Measurements from ENCODE around the gene PGAP1.

The PGAP1 gene

GRCh38 chr2:196884368-196884767 lies 42.1 kb downstream of the PGAP1 start:
- DNase-seq = no peak

- DNase-seq = no peak
These were observed 50.1 kb downstream of the PGAP1 start for GRCh38 chr2:196876364-196876763.

DNA sequence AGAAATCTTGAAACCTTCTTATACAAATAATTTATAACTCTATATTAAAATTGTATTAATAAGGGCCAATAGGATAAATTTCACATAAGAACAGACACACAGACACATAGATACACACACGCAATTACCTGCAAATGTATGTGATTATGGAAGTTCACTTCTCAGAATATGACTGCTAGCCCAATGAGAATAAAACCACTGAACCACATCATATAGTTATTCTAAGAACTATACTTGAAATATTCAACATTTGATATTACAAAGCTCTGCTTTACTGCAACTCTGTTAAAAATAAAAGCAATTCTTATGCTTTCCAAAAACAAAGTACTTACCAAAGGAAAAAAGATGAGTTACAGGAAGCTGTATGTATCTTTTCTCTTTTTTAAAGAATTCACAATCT lies 51.1 kb downstream of the PGAP1 start:
- DNase-seq = no peak

- no peak for DNase-seq
These were observed 53.0 kb downstream of the PGAP1 start for GRCh38 chr2:196873511-196873910.

DNA sequence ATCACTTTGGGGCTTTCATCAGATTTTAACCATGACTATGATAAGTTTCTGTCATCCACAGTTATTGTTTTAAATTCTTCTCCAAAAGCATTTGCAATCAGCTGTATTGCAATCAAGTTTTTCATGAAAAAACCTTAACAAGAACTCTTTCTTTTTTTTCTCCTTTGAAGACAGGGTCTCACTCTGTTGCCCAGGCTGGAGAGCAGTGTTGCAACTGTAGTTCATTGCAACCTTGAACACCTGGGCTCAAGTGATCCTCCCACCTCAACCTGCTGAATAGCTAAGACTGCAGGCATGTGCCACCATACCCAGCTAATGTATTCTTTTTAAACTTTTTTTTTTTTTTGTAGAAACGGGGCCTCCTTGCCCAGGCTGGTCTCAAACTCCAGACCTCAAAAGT lies 71.9 kb downstream of the PGAP1 start:
- DNase-seq = no peak

DNA sequence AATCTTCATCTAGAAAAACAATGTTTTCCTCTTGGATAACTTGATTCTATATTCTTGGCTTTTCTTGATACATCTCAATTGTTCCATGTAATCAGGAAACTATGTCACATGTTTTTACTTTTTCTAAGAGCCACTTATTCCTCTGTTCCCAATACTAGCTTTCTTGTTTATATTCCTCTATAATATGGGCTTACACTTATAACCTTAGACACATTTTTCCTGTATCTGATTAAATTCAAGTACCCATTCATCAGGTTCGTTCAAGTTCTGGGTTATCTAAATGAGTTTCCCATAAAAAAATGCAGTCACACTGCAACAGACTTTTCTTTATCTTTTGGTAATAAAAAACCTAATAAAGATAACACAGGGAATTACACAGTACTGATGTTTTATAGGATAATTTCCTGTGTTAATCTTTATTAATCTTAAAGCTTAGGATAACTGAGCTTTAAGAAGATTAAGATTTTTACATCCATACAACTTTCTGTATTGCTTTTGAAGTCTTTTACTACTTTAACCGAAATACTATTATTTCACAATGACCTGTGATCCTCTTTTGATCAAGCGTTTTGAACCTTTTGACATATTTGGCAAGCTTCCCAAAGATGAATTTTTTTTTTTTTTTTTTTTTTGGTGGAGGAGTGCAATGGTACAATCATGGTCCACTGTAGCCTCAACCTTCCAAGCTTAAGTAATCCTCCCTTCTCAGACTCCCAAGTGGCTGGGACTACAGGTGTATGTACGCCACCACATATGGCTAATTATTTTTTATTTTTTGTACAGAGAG lies 73.0 kb downstream of the PGAP1 start:
- no peak for DNase-seq

DNA sequence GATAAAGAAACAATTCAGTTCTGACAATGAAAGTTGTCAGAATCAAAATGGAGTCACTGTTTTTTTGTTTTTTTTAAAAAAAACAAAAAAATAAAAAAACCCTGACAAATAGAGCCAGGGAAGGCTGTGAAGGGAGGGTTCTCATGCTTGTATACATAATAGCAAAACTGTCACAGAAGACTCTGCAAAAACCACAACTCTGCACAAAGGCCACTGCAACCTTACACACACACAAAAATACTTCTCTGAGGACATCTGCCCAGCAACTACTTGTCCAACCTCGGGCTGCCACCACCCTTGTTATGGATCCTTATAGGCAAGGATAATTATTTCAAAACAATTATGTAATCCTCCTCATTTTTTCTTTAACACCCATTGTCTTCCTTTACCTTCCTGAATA lies 75.4 kb downstream of the PGAP1 start:
- DNase-seq = no peak

DNA sequence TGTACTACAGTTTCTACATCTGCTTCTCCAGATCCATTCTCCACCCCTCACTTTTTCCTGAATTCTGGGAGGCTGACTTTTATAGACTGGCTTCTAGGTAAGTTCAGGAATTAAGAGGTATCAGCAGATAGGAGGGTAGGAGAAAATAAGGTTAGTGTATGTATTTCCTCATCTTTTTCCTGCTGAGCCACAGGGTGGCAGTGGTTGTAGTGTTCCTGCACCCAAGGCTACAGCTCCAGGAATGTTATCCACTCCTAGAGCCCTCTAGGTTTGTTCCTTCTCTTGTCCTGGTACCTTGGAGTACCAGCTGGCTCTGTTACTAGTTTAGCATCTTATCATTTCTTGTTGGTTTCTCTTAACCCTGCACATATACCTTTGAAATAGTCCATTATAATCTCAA lies 76.6 kb downstream of the PGAP1 start:
- DNase-seq = no peak

- DNase-seq = no peak
These were observed 80.2 kb downstream of the PGAP1 start for GRCh38 chr2:196846295-196846694.

DNA sequence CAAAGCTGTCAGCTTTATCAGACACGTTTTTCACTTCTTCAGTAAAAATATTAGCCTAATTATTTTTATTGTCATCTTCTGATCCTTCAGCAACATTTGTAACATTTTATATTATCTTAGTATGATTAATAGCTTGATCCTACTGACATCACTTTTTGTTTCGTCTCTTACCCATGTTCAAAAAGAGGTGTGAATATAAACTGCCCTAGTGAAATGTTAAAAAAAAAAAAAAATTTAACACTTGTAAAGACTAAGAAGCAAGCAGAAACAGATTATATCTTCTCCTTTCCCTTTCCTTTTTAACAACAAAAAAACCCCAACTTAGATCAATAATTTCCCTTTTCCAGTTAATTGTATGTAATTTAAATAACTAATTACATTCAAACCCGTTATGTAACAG lies 81.1 kb downstream of the PGAP1 start:
- DNase-seq = no peak

DNA sequence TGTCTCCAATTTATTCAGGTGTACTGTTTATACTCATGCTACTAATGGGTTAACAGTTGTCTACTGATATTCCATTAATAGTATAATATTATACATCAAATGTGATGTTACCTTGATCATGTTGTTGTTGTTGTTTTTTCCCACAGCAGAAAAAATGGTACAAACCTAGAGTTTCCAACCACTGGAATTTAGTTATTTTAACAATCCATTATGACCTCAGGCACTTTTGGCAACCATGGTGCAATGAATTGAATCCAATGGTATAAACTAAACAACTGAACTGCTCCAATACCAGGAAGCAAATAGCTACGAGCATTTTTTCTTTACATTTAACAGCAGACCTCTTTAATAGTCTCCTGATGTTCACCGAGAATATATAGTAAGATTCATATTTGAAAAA lies 86.3 kb downstream of the PGAP1 start:
- no peak for DNase-seq

DNA sequence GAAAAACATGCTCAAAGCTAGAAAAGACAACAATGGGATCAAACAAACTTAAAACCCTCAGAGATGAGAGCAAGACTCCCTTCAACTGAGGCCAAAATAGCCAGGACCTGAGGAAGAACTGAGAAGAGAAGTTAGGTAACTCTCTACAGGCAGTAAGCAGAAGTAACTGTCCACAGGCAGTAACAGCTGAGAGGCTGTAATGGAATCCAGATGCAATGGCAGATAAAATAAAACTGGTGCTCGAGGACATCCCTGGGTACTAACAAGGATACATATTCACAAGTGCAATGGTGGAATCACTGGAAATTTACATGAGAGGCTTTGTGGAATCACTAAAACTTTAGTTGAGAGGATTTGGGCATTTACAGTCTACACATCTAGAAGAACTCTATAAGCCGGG lies 86.9 kb downstream of the PGAP1 start:
- no peak for DNase-seq

GRCh38 chr2:196836440-196836839 lies 90.1 kb downstream of the PGAP1 start:
- DNase-seq = no peak

GRCh38 chr2:196830701-196831100 lies 95.8 kb downstream of the PGAP1 start:
- DNase-seq = no peak

- no peak for DNase-seq
These were observed 99.2 kb downstream of the PGAP1 start for GRCh38 chr2:196827356-196827755.

- no peak for DNase-seq
These were observed 102.6 kb downstream of the PGAP1 start for GRCh38 chr2:196823750-196824522.

- DNase-seq = no peak
These were observed 105.3 kb downstream of the PGAP1 start for GRCh38 chr2:196821195-196821594.

DNA sequence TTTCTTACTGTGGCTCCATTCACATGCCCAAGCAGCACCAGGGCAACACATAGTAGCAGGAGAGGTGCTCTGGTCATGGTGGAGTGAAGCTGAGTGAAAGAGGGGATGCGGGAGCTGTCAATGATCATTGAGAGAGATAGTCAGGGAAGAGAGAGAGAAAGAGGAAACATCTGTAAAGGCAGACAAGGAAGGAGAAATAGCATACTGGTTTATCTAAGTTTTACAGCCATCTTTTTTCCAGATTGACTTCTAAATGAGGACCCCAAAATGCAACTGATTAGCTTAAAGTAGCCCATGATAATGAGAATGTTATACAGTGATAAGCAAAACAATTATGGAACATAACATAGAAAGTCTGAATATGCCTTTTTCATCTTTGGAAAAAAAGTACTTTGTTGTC lies 117.2 kb downstream of the PGAP1 start, which contains the start of gene C2orf66:
TSS of gene C2orf66 (minus strand) at position 96 of the 400 bp plus-strand sequence. CDS start at position 77, 19 bp downstream.
- DNase-seq = no peak

DNA sequence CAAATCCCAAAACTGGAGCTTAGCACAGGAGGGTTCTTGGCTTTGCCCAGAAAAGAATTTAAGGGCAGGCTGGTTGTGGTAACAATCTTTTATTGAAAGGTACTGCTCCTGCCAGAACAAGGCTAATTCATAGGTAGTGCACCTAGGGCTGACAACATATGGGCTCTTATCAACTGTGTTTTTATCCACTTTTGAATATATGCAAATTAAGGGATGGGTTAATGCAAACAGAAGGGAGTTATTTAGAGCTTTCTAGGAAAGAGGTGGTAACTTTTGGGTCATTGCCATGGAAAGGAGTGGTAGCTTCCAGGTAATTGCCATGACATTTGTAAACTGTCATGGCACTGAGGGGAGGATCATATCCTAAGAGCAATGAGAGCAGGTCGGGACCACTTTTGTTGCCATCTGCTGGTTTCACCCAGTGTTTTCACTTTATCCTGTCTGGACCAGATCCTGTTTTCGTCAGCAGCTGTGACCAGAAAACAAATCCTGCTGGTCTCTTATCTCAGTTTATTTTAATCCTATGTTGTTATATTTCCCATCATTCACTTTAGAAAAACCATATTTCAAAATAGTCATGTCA lies 118.3 kb downstream of the PGAP1 start:
- no peak for DNase-seq

DNA sequence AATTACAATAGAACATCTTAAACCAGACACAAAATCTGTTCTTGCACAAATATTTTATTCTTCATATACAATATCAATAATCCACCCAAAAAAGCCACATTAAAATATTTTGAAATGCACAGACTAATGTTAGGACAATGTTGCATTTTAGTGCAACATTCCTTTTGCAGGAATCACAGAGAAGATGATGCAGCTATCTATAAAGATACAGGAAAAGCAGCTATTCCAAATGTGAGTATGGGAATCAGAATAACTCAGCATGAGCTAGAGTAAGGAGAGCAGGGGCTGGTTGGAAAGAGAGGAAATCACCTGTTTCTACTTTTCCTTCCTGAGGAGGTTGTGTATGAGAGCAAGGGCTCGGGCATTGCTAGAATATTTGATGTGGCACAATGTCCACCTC lies 122.1 kb downstream of the PGAP1 start:
- no peak for DNase-seq

DNA sequence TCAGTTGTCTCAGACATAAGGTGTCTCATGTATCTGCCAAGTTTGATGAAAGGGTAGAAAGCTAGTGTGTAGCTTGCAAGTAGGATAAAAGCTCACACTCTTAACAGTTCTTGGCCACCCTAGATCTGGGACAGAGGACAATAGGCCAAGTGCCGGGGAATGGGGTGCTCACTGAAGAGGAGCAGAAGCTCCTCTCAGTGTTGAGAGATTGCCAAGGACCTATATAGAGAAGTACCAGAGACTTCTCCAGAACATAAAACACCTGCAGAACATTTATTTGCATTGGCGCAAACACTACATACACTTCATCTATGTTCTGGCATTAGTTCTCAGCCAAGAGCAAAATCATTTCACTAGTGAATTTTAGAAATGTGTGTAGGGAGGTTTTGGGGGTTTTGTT lies 124.1 kb downstream of the PGAP1 start:
- DNase-seq = no peak

GRCh38 chr2:196801674-196802261 lies 124.7 kb downstream of the PGAP1 start:
- DNase-seq = no peak

DNA sequence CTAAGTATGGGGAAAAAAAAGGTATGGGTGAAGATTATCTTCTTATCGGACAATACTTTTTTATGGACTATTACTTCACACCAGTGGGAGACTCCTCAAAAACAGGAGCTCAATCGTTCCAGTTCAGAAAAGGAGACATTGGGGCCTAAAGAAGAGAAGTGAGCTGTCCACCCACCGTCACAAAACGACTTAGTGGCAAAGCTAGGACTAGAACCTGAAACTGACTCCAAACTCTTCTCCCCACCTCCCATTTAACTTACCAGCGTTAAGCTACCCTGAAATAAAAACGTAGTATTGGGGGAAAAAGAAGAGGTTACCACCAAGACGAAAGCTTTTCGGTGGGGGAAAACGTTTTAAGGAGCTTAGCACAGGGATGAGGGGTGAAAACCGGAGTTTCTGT lies 127.5 kb downstream of the PGAP1 start:
- no peak for DNase-seq

- no peak for DNase-seq
These were observed 133.6 kb downstream of the PGAP1 start for GRCh38 chr2:196792865-196793264.
